OCI-LY7 (cell line): Measurements from ENCODE around the gene CSRP3.

ENCODE experiments used
- EZH2phosphoT487 ChIP-seq: fragments of 200-600 bp; sonication (generic); IDR thresholded peaks from 2 replicates; pipeline ENCODE4 v1.6.1; 2018; ENCODE audit warnings: low read depth, borderline replicate concordance, mild to moderate bottlenecking, mixed run types, antibody characterized with exemption, low read length, moderate library complexity, mixed read lengths
- TF ChIP-seq, protein P1 (sequence below): fragments of 200-600 bp; sonication (generic); conservative IDR thresholded peaks from 2 replicates; pipeline ENCODE4 v1.5.1; 2014; ENCODE audit warnings: mild to moderate bottlenecking, antibody characterized with exemption, low read length, moderate library complexity, mixed read lengths

DNA sequence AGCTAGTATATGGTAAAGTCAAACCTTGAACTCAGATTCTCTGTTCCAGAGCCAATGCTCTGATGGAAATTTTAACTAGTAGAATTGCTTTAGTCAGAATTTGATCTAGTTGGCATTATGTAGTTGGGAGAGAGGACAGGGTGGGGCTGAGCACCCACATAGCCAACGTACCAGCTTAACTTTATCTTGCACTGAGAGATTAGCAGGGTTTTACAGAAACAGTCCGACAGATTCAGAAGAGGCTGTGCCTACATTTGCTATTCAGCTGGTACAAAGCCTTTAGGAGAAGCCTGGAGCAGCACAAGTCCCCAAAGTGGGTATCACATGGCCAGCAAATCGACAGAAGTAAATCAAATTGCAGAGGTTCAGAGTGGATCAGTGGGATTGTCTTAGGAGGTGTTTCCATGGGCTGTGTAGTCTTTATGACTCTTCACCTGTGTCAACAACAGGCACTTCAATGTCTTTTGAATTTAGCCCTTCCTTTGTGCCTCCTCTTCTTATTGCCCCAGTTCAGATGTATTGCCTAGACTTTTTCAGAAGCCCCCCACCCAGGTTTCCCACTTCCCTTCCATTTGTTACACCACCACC lies 7.3 kb upstream of the CSRP3 start:
- TF ChIP-seq, protein P1, sequence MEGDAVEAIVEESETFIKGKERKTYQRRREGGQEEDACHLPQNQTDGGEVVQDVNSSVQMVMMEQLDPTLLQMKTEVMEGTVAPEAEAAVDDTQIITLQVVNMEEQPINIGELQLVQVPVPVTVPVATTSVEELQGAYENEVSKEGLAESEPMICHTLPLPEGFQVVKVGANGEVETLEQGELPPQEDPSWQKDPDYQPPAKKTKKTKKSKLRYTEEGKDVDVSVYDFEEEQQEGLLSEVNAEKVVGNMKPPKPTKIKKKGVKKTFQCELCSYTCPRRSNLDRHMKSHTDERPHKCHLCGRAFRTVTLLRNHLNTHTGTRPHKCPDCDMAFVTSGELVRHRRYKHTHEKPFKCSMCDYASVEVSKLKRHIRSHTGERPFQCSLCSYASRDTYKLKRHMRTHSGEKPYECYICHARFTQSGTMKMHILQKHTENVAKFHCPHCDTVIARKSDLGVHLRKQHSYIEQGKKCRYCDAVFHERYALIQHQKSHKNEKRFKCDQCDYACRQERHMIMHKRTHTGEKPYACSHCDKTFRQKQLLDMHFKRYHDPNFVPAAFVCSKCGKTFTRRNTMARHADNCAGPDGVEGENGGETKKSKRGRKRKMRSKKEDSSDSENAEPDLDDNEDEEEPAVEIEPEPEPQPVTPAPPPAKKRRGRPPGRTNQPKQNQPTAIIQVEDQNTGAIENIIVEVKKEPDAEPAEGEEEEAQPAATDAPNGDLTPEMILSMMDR = no peak
- no peak for TF ChIP-seq EZH2phosphoT487
